ENCODE data around the gene RBM38. TPM values are rescaled to one million over a fixed set of nuclear protein-coding genes. Genes with fewer than 3 reads are reported as not detected.
A peak's percentile ranks its signal among the peaks of the same experiment; 100 is the strongest.

The RBM38 gene
- total and polyA plus RNA-seq, 7 donors, result 73.2 to 308 (median 135) TPM

GRCh38 chr20:57393321-57394120, 2.3 kb downstream of the RBM38 start:
- TF ChIP-seq CTCF (IDR thresholded peaks at IDR 0.05), result no peak
- Histone ChIP-seq H3K4me1 (peaks cover 60% of the 10 kb centered on the region), H3K9me3 (no peaks in the 10 kb centered on the region), H3K27ac (peak overlapping the region; percentile 92), H3K27me3 (ENCODE audit: insufficient read depth in 3 of 3, low read length in 2 of 3) (no peaks in the 10 kb centered on the region), H3K36me3 (ENCODE audit: insufficient read depth in 1 of 2, low read depth in 1 of 2) (peaks cover 0 to 43% of the 10 kb centered on the region in 2 donors), H3K4me3 (peak overlapping the region; percentile 77)
- DNase-seq (peak; percentile 19 to 43), ATAC-seq (no peak)
- intact Hi-C loops (cut with DNase I), result no loop called here
- WGBS, 3 donors, result 60 to 79% (median 67%) methylated on average over 14 of the region's 14 CpGs

GRCh38 chr20:57394121-57395082, 3.2 kb downstream of the RBM38 start:
- no peak for TF ChIP-seq CTCF (IDR thresholded peaks at IDR 0.05)
- DNase-seq (peak; percentile 18 to 62), ATAC-seq (peak in 1 of 4 donors; percentile 4)
- H3K4me3 ChIP-seq, result peak overlapping the region; percentile 77
- peaks cover 0 to 43% of the 10 kb centered on the region in 2 donors for H3K36me3 ChIP-seq (ENCODE audit: insufficient read depth in 1 of 2, low read depth in 1 of 2)
- H3K27me3 ChIP-seq (ENCODE audit: insufficient read depth in 3 of 3, low read length in 2 of 3), result no peaks in the 10 kb centered on the region
- WGBS, 3 donors, result 27 to 44% (median 29%) methylated on average over 26 to 27 of the region's 27 CpGs
- peaks cover 68% of the 10 kb centered on the region for H3K4me1 ChIP-seq
- intact Hi-C loops (cut with DNase I), result loop anchor here in 1 of 2 donors (5.0 kb wide), 1 partner anchor 43 kb away; no protein-coding TSS in a partner anchor
- H3K27ac ChIP-seq, result peak overlapping the region; percentile 92
- H3K9me3 ChIP-seq, result no peaks in the 10 kb centered on the region

DNA sequence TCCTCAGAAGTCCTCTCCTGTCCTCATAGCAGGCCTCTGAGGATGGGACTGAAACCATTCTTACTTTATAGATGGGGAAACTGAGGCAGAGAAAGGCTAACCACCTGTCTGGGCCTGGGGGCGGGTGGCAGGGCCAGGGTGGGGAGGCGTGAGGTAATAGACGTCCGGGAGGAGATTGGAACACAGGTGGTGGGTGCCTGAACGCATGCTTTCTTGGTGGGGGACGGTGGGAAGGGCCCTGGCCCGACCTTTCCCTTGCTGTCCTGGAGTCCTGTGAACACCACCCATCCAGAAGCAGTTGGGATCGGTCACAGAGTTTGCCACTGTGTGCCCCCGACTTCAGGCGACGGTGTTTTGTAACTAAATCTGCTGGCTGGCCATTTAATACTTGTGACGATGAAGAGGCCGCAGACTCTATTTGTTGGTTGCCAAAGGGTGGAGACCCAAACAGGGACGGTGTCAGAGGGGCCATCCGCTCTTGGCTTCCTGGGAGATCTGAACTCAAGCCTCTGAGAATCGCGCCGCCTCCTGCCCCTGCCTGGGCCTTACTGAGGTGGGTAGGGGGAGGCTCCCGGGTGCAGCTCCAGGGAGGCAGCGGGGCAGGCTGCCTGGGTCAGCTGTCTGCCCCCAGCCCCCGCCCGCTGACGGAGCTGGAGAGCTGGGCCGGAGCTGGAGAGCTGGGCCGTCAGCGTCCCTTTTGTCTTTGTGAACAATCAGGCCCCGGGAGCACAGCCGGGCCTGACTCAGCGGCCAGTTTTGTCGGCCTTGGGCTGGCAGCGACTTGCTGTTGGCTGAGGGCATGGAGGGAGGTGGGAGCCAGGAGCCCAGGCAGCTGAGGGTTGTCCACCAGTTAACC, 4.1 kb downstream of the RBM38 start:
- Histone ChIP-seq H3K9me3 (no peaks in the 10 kb centered on the region), H3K4me1 (peaks cover 69% of the 10 kb centered on the region), H3K4me3 (peak overlapping the region; percentile 77), H3K27ac (peak overlapping the region; percentile 92), H3K36me3 (ENCODE audit: insufficient read depth in 1 of 2, low read depth in 1 of 2) (peaks cover 0 to 43% of the 10 kb centered on the region in 2 donors), H3K27me3 (ENCODE audit: insufficient read depth in 3 of 3, low read length in 2 of 3) (no peaks in the 10 kb centered on the region)
- no peak for TF ChIP-seq CTCF (IDR thresholded peaks at IDR 0.05)
- ATAC-seq (peak; percentile 58 to 74 (median 70)), DNase-seq (peak; percentile 86 to 95)
- intact Hi-C loops (cut with DNase I), result loop anchor here in 1 of 2 donors (5.0 kb wide), 1 partner anchor 42 kb away; no protein-coding TSS in a partner anchor
- 21 to 27% (median 21%) methylated on average over 31 of the region's 31 CpGs for WGBS, 3 donors

Data from psoas muscle (tissue), 8 donors.